Fibroblast of the conjunctiva (primary cell): ENCODE results near the gene ASPSCR1.

Source experiments
- DNase-seq: peaks from one replicate; pipeline ENCODE4 v3.0.0-alpha.2; 2010; ENCODE audit warnings: low read depth

The ASPSCR1 gene

GRCh38 chr17:81983011-81983638 lies 5.7 kb downstream of the ASPSCR1 start:
- no peak for DNase-seq

DNA sequence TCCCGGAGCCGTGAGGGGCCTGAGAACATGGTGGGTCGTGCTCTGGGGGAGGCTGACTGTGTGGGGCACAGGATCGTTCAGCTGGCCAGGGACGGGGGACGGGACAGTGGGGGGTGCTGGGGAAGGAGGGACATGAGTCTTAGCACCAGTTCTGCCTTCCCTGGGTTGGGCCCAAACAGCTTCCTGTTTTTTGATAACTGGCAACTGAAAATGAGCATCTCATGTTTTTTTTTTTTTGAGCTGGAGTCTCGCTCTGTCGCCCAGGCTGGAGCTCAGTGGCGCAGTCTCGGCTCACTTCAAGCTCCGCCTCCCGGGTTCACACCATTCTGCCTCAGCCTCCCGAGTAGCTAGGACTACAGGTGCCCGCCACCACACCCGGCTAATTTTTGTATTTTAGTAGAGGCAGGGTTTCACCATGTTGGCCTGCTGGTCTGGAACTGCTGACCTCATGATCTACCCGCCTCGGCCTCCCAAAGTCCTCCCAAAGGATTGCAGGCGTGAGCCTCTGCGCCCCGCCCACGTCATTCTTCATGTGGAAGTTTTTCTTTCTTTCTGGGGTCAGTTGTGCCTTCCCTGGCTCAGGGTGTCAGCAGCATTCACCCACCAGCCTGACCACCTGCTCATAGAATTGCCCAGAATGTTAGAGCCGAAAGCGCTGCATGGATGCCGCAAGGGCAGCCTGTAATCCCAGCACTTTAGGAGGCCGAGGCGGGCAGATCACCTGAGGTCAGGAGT lies 6.4 kb downstream of the ASPSCR1 start:
- no peak for DNase-seq

- no peak for DNase-seq
Observed at GRCh38 chr17:81984773-81985410, 7.5 kb downstream of the ASPSCR1 start.

GRCh38 chr17:81986606-81987005 lies 9.2 kb downstream of the ASPSCR1 start:
- DNase-seq = no peak

- no peak for DNase-seq
Observed at GRCh38 chr17:81987161-81987770, 9.8 kb downstream of the ASPSCR1 start.

DNA sequence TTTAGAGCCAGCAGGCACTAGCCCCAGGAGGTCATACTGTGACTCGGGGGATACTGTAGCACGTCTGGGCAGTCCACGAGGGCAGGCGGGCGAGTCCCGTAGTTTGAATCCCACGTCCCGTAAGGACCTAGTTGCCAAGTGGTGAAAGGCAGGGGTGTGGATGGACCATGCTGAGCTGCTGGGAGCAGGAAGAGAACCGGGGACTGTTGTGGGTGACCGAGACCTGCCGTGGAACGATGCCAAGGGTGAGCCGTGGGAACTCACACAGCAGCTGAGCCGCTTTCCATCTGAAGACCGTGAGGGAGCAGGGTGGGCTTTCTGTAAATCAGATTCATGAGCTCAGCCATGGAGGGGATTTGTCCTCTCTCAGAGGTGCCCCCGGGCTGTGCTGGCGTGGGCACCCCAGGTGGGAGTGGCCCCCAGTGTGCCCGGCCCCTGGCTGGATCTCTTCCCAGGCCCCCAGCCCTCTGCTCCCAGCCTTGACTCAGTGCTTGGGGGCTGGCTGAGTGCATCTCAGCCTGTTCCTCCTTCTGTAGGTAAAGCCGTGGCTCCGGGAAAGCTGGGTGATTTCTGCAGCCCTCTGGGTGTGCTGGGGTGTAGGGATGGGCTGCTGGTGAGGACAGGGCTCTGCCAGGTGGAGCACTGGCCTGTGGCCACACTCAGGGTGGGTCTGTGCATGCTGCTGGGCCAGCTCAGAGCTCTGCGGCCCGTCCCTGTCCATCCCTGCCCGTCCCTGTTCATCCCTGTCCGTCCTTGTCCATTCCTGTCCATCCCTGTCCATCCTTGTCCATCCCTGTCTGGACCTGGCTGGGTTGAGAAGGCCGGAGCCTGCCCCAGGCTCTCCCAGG lies 13.6 kb downstream of the ASPSCR1 start:
- no peak for DNase-seq

DNA sequence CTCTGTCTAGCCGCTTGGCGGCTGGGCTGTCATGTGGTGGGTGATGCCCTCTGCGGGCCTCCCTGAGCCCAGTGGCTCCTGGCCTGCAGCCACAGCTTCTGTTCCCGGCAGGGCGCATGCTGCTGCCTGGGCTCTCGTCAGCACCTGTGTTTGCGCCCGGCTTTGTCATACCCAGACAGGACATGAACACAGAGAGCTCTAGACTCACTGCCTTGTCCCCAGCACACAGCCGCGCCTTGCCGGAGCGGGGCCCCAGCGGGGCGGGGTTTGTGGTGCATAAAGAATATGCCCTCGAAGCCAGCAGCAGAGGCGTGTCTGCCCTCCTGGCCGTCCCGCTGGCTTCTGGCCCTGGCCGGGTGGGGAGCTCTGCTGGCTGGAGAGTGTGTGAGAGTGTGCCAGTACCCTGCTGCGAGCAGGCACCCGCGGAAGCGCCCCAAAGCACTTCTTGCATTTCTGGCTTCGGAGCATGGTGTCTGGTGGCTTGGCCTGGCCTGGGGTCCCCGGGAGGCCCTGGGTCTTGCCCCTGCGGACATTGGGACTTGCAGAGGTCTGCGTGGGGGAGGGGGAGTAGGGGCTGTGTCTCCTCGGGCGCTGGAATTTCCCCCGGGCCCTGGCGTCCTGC lies 14.4 kb downstream of the ASPSCR1 start:
- DNase-seq = peak; percentile 53

GRCh38 chr17:81992306-81993102 lies 15.1 kb downstream of the ASPSCR1 start:
- DNase-seq = no peak

DNA sequence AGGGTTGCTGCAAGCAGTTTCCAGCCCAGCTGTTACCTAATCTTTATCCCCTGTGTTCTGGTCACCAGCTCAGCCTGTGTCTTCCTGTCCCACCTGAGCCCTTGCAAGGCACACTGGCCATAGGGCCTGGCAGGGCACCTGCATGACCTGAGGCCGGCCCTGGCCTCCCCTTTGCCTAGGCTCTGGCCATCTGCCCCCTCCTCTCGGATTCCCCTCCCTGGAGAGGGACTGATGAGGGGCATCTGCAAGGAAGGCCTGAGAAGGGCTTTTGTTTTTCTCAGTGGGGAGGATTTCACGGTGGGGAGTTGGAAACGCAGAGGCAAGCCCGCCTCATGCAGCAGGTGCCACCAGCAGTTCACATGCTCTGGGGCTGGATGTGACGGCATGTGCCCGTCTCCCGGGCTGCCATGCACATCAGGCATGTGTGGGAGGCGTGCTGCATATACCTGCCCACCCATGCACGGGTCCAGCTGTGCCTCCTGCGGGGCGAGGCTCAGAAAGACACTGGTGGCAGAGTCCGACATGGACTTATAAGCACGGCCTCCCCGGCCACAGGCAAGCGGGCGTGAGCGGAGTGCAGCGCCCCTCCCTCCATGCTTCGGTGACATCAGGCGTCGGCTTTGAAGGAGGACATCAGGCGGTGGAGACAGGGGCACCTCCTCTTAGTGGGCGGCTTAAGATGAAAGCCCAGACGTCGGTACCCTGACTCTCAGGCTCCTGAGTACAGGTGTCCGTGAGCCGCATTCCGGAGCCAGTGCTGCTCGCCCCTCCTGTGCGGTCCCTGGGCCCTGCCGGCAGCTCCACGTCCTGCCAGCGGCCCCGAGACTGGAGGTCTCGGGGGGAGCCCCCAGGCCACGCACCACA lies 16.5 kb downstream of the ASPSCR1 start:
- DNase-seq = no peak

DNA sequence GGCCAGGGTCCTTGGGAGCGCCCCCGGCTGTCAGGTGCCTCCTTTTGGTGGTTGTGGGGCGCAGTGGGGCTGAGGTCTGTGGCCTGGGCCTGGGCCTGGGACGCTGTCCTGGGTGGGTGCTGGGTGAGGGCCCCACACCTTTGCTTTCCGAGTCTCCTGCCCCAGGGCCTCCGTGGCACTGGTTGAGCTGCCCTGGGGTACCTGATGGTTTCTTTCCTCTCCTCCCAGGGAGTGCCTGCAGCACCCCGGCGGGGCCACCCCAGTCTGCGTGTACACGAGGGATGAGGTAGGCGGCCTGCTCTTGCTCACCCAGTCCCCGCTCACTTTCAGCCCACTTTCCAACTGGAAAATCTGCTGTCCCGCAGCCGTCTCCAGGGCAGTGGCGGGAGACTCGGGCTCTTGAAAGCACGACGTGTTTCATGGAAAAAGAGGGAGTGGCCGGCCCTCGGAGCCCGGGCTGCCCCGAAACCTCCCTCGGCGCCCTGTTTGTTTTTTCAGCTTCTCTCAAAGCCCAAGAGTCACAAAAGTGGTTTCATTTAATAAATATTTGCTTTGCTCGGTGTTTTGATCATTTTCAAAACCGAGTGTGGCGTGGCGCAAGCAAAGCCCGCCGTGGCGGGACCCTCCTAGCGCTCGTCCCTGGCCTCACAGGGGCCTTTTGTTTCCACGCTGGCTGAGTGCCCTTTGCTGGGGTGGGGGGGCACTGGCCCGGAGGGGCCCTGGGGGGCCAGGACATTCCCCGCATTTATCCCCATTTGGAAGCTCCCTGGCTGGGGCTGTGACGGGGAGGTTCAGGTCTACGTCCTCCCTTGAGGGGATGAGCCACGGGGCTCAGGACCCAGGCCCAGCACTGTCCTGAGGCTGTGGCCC lies 17.4 kb downstream of the ASPSCR1 start:
- DNase-seq = no peak

GRCh38 chr17:81995463-81996231 lies 18.2 kb downstream of the ASPSCR1 start:
- no peak for DNase-seq

GRCh38 chr17:81996232-81996756 lies 18.9 kb downstream of the ASPSCR1 start:
- no peak for DNase-seq

DNA sequence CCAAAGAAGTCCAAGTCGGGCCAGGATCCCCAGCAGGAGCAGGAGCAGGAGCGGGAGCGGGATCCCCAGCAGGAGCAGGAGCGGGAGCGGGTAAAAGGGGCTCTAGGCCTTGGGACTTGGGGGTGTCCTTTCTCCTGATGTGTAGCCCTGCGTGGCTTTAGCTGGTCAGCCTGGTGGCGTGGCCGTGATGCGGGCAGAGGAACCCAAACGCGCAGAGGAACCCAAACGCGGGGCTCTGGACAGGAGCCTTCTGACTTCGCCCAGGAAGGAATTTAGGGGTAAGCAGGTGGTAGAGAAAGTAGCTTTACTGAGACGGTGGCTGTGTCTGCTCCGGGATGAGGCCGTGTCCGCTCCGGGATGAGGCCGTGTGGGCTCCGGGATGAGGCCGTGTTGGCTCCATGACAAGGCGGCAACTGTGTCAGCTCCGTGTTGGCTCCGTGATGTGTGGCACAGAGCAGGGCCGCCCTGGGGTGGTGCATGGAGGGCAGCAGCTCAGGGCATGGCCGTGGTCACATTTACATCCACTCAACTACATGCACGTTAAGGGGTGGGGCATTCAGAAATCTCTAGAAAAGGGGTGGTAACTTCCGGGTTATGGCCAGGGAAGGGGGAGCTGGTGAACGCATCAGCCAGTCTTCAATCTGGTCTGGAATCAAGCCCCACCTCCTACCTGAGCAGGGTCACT lies 19.5 kb downstream of the ASPSCR1 start:
- DNase-seq = no peak

DNA sequence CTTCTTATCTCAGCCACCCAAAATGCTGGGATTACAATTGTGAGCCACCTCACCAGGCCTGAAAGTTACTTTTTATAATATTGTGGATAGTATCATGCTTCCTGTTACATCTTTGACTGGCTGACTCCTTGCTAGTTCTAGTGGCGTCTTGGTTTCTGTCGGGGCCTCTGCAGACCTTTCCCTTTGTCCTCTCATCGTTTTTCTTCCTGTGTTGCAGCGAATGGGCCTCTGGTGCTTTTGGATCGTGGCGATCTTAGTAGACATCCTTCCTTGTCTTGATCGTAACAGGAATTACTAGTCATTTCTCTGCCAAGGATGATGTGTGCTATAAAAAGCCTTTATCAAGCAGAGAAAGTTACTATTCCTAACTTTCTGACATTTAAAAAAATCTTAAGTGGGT lies 20.8 kb downstream of the ASPSCR1 start:
- DNase-seq = no peak

DNA sequence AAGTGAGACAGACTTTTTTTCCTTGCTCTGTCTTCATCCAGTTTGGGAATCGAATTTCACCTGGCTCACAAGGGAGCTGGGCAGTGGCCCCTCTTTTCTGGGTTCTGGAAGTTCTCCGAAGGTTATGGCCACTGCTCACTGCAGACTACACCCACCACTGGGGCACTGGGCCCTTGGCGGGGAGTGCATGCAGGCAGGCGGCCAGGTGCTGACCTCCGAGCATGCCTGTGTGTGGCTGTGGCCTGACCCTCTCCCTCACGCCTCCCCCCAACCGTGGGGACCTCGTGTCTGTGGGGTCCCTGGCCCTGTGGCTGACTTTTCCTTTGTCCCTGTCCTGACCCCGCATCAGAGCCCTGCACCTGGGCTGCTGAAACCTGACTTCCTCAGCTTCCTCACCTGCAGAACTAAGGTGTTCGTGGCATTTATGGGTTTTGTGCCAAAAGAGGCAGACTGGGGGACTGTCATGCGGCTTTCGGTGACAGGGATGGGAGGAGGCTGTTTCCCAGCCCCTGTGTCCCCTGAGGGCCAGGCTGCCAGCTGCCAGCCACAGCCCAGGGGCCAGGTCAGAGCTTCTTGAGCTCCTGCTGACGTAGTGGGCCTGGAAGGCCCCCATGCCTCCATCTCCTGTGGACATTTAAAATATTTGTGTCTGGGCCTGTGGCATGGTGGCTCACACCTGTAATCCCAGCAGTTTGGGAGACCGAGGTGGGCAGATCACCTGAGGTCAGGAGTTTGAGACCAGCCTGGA lies 21.4 kb downstream of the ASPSCR1 start:
- no peak for DNase-seq

DNA sequence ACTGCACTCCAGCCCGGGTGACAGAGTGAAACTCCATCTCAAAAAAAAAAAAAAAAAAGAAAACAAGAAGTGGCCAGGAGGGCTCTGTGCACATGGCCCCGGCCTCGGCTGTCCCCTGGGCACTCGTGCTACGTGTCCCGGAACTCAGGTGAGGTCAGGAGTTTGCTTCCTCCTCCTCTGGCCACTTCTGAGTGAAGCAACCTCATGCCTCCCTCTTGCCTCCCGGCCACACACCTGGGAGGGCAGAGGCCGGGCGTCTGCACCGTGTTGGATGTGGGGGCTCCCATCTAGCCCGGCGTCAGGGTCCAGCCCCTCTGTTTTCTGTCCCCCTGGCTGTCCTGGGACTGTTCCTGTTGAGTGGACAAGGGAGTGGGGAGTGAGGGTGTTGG lies 22.2 kb downstream of the ASPSCR1 start:
- DNase-seq = no peak
